ENCODE measurements around the gene IL10.
"Not testable (repeated sequence)": the region's sequence is repeated elsewhere in the genome, so short reads cannot be mapped to it uniquely, and the experiment has no call there.

Gene IL10

GRCh38 chr1:206778911-206779310 is 6.6 kb upstream of the IL10 start:
- H3K27me3 ChIP-seq (ENCODE audit: control insufficient read depth in 1 of 2, insufficient read depth in 2 of 2, low read length in 2 of 2); H3K9ac ChIP-seq (ENCODE audit: low read length in 2 of 2); H3K27ac ChIP-seq (ENCODE audit: low read length); H3K9me3 ChIP-seq (ENCODE audit: control insufficient read depth in 2 of 2, low read length in 2 of 2); H3K4me1 ChIP-seq (ENCODE audit: control insufficient read depth, insufficient read depth, low read length); H3K36me3 ChIP-seq (ENCODE audit: control insufficient read depth in 2 of 2, insufficient read depth in 2 of 2, low read length in 2 of 2); H3K4me3 ChIP-seq (ENCODE audit: low read length in 2 of 2): not testable (repeated sequence)

- Histone ChIP-seq H3K9ac (ENCODE audit: low read length in 2 of 2) (no peak overlapping the region), H3K27ac (ENCODE audit: low read length) (no peak overlapping the region), H3K4me1 (ENCODE audit: control insufficient read depth, insufficient read depth, low read length) (no peaks in the 10 kb centered on the region), H3K4me3 (ENCODE audit: low read length in 2 of 2) (no peak overlapping the region), H3K9me3 (ENCODE audit: control insufficient read depth in 2 of 2, low read length in 2 of 2) (no peaks in the 10 kb centered on the region), H3K27me3 (ENCODE audit: control insufficient read depth in 1 of 2, insufficient read depth in 2 of 2, low read length in 2 of 2) (peaks cover 0 to 5% of the 10 kb centered on the region in 2 donors), H3K36me3 (ENCODE audit: control insufficient read depth in 2 of 2, insufficient read depth in 2 of 2, low read length in 2 of 2) (no peaks in the 10 kb centered on the region)
Measured at GRCh38 chr1:206778031-206778430, 5.7 kb upstream of the IL10 start.

- Histone ChIP-seq H3K9me3 (ENCODE audit: control insufficient read depth in 2 of 2, low read length in 2 of 2) (no peaks in the 10 kb centered on the region), H3K36me3 (ENCODE audit: control insufficient read depth in 2 of 2, insufficient read depth in 2 of 2, low read length in 2 of 2) (no peaks in the 10 kb centered on the region), H3K27me3 (ENCODE audit: control insufficient read depth in 1 of 2, insufficient read depth in 2 of 2, low read length in 2 of 2) (peaks cover 0 to 5% of the 10 kb centered on the region in 2 donors), H3K4me1 (ENCODE audit: control insufficient read depth, insufficient read depth, low read length) (no peaks in the 10 kb centered on the region), H3K4me3 (ENCODE audit: low read length in 2 of 2) (no peak overlapping the region), H3K9ac (ENCODE audit: low read length in 2 of 2) (no peak overlapping the region), H3K27ac (ENCODE audit: low read length) (no peak overlapping the region)
Measured at GRCh38 chr1:206776229-206776628, 3.9 kb upstream of the IL10 start.

GRCh38 chr1:206774093-206774492 is 1.8 kb upstream of the IL10 start:
- no peak overlapping the region for H3K9ac ChIP-seq (ENCODE audit: low read length in 2 of 2)
- no peaks in the 10 kb centered on the region for H3K4me1 ChIP-seq (ENCODE audit: control insufficient read depth, insufficient read depth, low read length)
- H3K27ac ChIP-seq (ENCODE audit: low read length): no peak overlapping the region

GRCh38 chr1:206771338-206771692 is 979 bp downstream of the IL10 start:
- Histone ChIP-seq H3K4me3 (ENCODE audit: low read length in 2 of 2) (no peak overlapping the region), H3K4me1 (ENCODE audit: control insufficient read depth, insufficient read depth, low read length) (no peaks in the 10 kb centered on the region), H3K9me3 (ENCODE audit: control insufficient read depth in 2 of 2, low read length in 2 of 2) (no peaks in the 10 kb centered on the region), H3K36me3 (ENCODE audit: control insufficient read depth in 2 of 2, insufficient read depth in 2 of 2, low read length in 2 of 2) (no peaks in the 10 kb centered on the region), H3K27ac (ENCODE audit: low read length) (no peak overlapping the region), H3K27me3 (ENCODE audit: control insufficient read depth in 1 of 2, insufficient read depth in 2 of 2, low read length in 2 of 2) (peaks cover 0 to 5% of the 10 kb centered on the region in 2 donors), H3K9ac (ENCODE audit: low read length in 2 of 2) (no peak overlapping the region)

More at GRCh38 chr1:206774093-206774492, 1.8 kb upstream of the IL10 start:
- no peaks in the 10 kb centered on the region for H3K9me3 ChIP-seq (ENCODE audit: control insufficient read depth in 2 of 2, low read length in 2 of 2)
- peaks cover 0 to 5% of the 10 kb centered on the region in 2 donors for H3K27me3 ChIP-seq (ENCODE audit: control insufficient read depth in 1 of 2, insufficient read depth in 2 of 2, low read length in 2 of 2)
- no peak overlapping the region for H3K4me3 ChIP-seq (ENCODE audit: low read length in 2 of 2)
- no peaks in the 10 kb centered on the region for H3K36me3 ChIP-seq (ENCODE audit: control insufficient read depth in 2 of 2, insufficient read depth in 2 of 2, low read length in 2 of 2)

- H3K9ac ChIP-seq (ENCODE audit: low read length in 2 of 2): no peak within 1 kb of the TSS
- H3K4me3 ChIP-seq (ENCODE audit: low read length in 2 of 2): no peak within 1 kb of the TSS
- no peak within 1 kb of the TSS for H3K27ac ChIP-seq (ENCODE audit: low read length)
- no peaks in the 10 kb centered on the region for H3K4me1 ChIP-seq (ENCODE audit: control insufficient read depth, insufficient read depth, low read length)
- no peaks in the 10 kb centered on the region for H3K9me3 ChIP-seq (ENCODE audit: control insufficient read depth in 2 of 2, low read length in 2 of 2)
- H3K27me3 ChIP-seq (ENCODE audit: control insufficient read depth in 1 of 2, insufficient read depth in 2 of 2, low read length in 2 of 2): peaks cover 0 to 5% of the 10 kb centered on the region in 2 donors
- H3K36me3 ChIP-seq (ENCODE audit: control insufficient read depth in 2 of 2, insufficient read depth in 2 of 2, low read length in 2 of 2): no peaks in the 10 kb centered on the region
Measured at GRCh38 chr1:206770531-206771337, 1.6 kb downstream of the IL10 start, which contains the start of gene IL19. Gene IL19, plus strand, starts transcription at chr1:206770773. Its CDS starts 65,890 bp downstream, at chr1:206836663.

GRCh38 chr1:206769304-206769731 is 3.0 kb downstream of the IL10 start:
- H3K27me3 ChIP-seq (ENCODE audit: control insufficient read depth in 1 of 2, insufficient read depth in 2 of 2, low read length in 2 of 2): peaks cover 0 to 1% of the 10 kb centered on the region in 2 donors
- H3K9me3 ChIP-seq (ENCODE audit: control insufficient read depth in 2 of 2, low read length in 2 of 2): no peaks in the 10 kb centered on the region
- no peak overlapping the region for H3K27ac ChIP-seq (ENCODE audit: low read length)
- H3K9ac ChIP-seq (ENCODE audit: low read length in 2 of 2): no peak overlapping the region
- H3K36me3 ChIP-seq (ENCODE audit: control insufficient read depth in 2 of 2, insufficient read depth in 2 of 2, low read length in 2 of 2): no peaks in the 10 kb centered on the region
- H3K4me1 ChIP-seq (ENCODE audit: control insufficient read depth, insufficient read depth, low read length): no peaks in the 10 kb centered on the region
- H3K4me3 ChIP-seq (ENCODE audit: low read length in 2 of 2): no peak overlapping the region

GRCh38 chr1:206768472-206769303 is 3.6 kb downstream of the IL10 start:
- Histone ChIP-seq H3K9me3 (ENCODE audit: control insufficient read depth in 2 of 2, low read length in 2 of 2) (peaks cover 0 to 3% of the 10 kb centered on the region in 2 donors), H3K27ac (ENCODE audit: low read length) (no peak overlapping the region), H3K4me1 (ENCODE audit: control insufficient read depth, insufficient read depth, low read length) (no peaks in the 10 kb centered on the region), H3K27me3 (ENCODE audit: control insufficient read depth in 1 of 2, insufficient read depth in 2 of 2, low read length in 2 of 2) (peaks cover 0 to under 1% of the 10 kb centered on the region in 2 donors), H3K36me3 (ENCODE audit: control insufficient read depth in 2 of 2, insufficient read depth in 2 of 2, low read length in 2 of 2) (no peaks in the 10 kb centered on the region), H3K9ac (ENCODE audit: low read length in 2 of 2) (no peak overlapping the region), H3K4me3 (ENCODE audit: low read length in 2 of 2) (no peak overlapping the region)

- Histone ChIP-seq H3K9ac (ENCODE audit: low read length in 2 of 2) (no peak overlapping the region), H3K27me3 (ENCODE audit: control insufficient read depth in 1 of 2, insufficient read depth in 2 of 2, low read length in 2 of 2) (peaks cover 0 to 3% of the 10 kb centered on the region in 2 donors), H3K9me3 (ENCODE audit: control insufficient read depth in 2 of 2, low read length in 2 of 2) (peaks cover 0 to 3% of the 10 kb centered on the region in 2 donors), H3K27ac (ENCODE audit: low read length) (no peak overlapping the region), H3K36me3 (ENCODE audit: control insufficient read depth in 2 of 2, insufficient read depth in 2 of 2, low read length in 2 of 2) (no peaks in the 10 kb centered on the region), H3K4me1 (ENCODE audit: control insufficient read depth, insufficient read depth, low read length) (no peaks in the 10 kb centered on the region), H3K4me3 (ENCODE audit: low read length in 2 of 2) (no peak overlapping the region)
Measured at GRCh38 chr1:206766251-206766856, 5.9 kb downstream of the IL10 start.

GRCh38 chr1:206765771-206766170 is 6.5 kb downstream of the IL10 start:
- H3K27ac ChIP-seq (ENCODE audit: low read length); H3K36me3 ChIP-seq (ENCODE audit: control insufficient read depth in 2 of 2, insufficient read depth in 2 of 2, low read length in 2 of 2); H3K4me3 ChIP-seq (ENCODE audit: low read length in 2 of 2); H3K9me3 ChIP-seq (ENCODE audit: control insufficient read depth in 2 of 2, low read length in 2 of 2); H3K27me3 ChIP-seq (ENCODE audit: control insufficient read depth in 1 of 2, insufficient read depth in 2 of 2, low read length in 2 of 2); H3K9ac ChIP-seq (ENCODE audit: low read length in 2 of 2); H3K4me1 ChIP-seq (ENCODE audit: control insufficient read depth, insufficient read depth, low read length): not testable (repeated sequence)
